Osteoblast (primary cell): ENCODE results near the gene SEC14L1. TPM values are rescaled to one million over a fixed set of nuclear protein-coding genes. Genes with fewer than 3 reads are reported as not detected.

Experiments
- DNase-seq: peaks from one replicate; pipeline ENCODE4 v3.0.0; 2011; ENCODE audit warnings: low spot score, mixed read lengths; ENCODE audit not compliant: insufficient read length; ENCODE audit errors: missing footprints
- H2AFZ ChIP-seq: 2 replicates; pipeline ENCODE4 v1.6.0; 2011; ENCODE audit warnings: mild to moderate bottlenecking, low read length
- H3K27ac ChIP-seq: 2 replicates; pipeline ENCODE4 v1.5.1; 2011; ENCODE audit warnings: mild to moderate bottlenecking, low read depth, low read length, moderate library complexity
- H3K27me3 ChIP-seq: 2 replicates; pipeline ENCODE4 v1.6.0; 2012; ENCODE audit warnings: mild to moderate bottlenecking, control low read depth, inconsistent platforms, low read length, moderate library complexity; ENCODE audit not compliant: insufficient read depth
- H3K36me3 ChIP-seq: 2 replicates; pipeline ENCODE4 v1.5.1; 2011; ENCODE audit warnings: mild to moderate bottlenecking, low read length, control low read depth, moderate library complexity; ENCODE audit not compliant: insufficient read depth
- H3K4me1 ChIP-seq: 2 replicates; pipeline ENCODE4 v1.5.1; 2011; ENCODE audit warnings: mild to moderate bottlenecking, low read length, control low read depth, moderate library complexity; ENCODE audit not compliant: insufficient read depth
- H3K4me2 ChIP-seq: 2 replicates; pipeline ENCODE4 v1.6.0; 2011; ENCODE audit warnings: mild to moderate bottlenecking, low read length; ENCODE audit not compliant: insufficient read depth
- H3K4me3 ChIP-seq: fragments of 200-600 bp; sonication (generic); 3 replicates; pipeline ENCODE4 v1.5.1; 2012; ENCODE audit warnings: mild to moderate bottlenecking, low read length, inconsistent platforms; ENCODE audit not compliant: insufficient read depth
- H3K79me2 ChIP-seq: 2 replicates; pipeline ENCODE4 v1.6.0; 2012; ENCODE audit warnings: mild to moderate bottlenecking, low read length, control low read depth, inconsistent platforms; ENCODE audit not compliant: insufficient read depth
- H3K9me3 ChIP-seq: 2 replicates; pipeline ENCODE4 v1.5.1; 2011; ENCODE audit warnings: low read depth, low read length, control low read depth
- H4K20me1 ChIP-seq: 2 replicates; pipeline ENCODE4 v1.6.0; 2012; ENCODE audit warnings: mild to moderate bottlenecking, low read length, control low read depth; ENCODE audit not compliant: insufficient read depth
- total RNA-seq: library from RNA; depleted of rRNA; stranded (reverse); fragments of >200 nt; gene quantifications from 2 replicates; pipeline ENCODE4 v1.2.3, GENCODE V29; 2012
- TF ChIP-seq, protein P1 (sequence below): IDR thresholded peaks from 2 replicates; pipeline ENCODE4 v1.5.1; 2011; ENCODE audit warnings: mild to moderate bottlenecking, low read depth, low read length, moderate library complexity; ENCODE audit errors: extremely low read depth

Gene SEC14L1
- total RNA-seq, 1 donor, result 53.6 TPM

DNA sequence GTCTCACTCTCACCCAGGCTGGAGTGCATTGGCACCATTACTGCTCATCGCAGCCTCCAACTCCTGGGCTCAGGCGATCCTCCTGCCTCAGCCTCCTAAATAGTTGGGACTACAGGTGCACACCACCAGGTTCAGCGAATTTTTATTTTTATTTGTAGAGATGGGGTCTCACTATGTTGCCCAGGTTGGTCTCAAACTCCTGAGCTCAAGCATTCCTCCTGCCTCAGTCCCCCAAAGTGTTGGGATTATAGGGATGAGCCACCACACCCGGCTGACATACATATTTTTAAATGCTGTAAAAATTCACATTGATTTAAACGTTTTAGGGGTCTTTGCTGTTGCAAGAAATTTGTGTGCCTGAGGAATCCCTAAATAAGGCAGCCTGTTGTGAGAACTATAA lies 24.8 kb upstream of the SEC14L1 start:
- Histone ChIP-seq H4K20me1 (no peaks in the 10 kb centered on the region), H3K27ac (no peak overlapping the region), H3K27me3 (no peaks in the 10 kb centered on the region), H3K4me2 (no peak overlapping the region), H3K36me3 (no peaks in the 10 kb centered on the region), H3K79me2 (no peaks in the 10 kb centered on the region), H3K4me3 (no peak overlapping the region), H2AFZ (no peak overlapping the region), H3K9me3 (no peaks in the 10 kb centered on the region), H3K4me1 (peaks cover 4% of the 10 kb centered on the region)
- DNase-seq, result no peak
- TF ChIP-seq, protein P1, sequence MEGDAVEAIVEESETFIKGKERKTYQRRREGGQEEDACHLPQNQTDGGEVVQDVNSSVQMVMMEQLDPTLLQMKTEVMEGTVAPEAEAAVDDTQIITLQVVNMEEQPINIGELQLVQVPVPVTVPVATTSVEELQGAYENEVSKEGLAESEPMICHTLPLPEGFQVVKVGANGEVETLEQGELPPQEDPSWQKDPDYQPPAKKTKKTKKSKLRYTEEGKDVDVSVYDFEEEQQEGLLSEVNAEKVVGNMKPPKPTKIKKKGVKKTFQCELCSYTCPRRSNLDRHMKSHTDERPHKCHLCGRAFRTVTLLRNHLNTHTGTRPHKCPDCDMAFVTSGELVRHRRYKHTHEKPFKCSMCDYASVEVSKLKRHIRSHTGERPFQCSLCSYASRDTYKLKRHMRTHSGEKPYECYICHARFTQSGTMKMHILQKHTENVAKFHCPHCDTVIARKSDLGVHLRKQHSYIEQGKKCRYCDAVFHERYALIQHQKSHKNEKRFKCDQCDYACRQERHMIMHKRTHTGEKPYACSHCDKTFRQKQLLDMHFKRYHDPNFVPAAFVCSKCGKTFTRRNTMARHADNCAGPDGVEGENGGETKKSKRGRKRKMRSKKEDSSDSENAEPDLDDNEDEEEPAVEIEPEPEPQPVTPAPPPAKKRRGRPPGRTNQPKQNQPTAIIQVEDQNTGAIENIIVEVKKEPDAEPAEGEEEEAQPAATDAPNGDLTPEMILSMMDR, result no peak

DNA sequence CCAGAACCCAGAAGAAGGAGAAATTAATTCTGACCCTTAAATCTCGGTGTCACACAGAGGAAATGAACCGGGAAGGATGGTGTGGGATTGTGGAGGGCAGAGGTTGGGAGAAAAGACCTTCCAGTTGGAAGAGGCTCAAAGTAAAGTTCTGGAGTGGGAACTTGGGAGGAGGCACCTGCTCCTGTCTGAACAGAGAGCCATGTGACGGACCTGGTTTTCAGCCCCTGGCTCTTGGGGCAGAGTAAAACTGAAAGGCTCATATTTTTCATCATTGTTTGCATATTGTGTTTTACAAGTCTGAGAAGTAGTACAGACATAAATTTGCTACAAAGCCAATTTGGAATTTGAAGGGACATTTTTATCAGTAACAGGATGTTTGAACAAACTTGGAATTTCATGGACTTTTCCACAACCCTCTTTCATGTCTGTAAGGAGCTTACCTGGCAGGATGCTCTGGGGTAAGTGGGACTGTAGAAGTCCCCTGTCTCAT lies 24.4 kb upstream of the SEC14L1 start:
- H4K20me1 ChIP-seq, result no peaks in the 10 kb centered on the region
- H3K4me2 ChIP-seq, result no peak overlapping the region
- no peak overlapping the region for H3K27ac ChIP-seq
- TF ChIP-seq, protein P1, result no peak
- no peak overlapping the region for H3K4me3 ChIP-seq
- H3K79me2 ChIP-seq, result no peaks in the 10 kb centered on the region
- H3K27me3 ChIP-seq, result no peaks in the 10 kb centered on the region
- H3K4me1 ChIP-seq, result peaks cover 8% of the 10 kb centered on the region
- H2AFZ ChIP-seq, result no peak overlapping the region
- H3K36me3 ChIP-seq, result no peaks in the 10 kb centered on the region
- no peak for DNase-seq
- H3K9me3 ChIP-seq, result no peaks in the 10 kb centered on the region

DNA sequence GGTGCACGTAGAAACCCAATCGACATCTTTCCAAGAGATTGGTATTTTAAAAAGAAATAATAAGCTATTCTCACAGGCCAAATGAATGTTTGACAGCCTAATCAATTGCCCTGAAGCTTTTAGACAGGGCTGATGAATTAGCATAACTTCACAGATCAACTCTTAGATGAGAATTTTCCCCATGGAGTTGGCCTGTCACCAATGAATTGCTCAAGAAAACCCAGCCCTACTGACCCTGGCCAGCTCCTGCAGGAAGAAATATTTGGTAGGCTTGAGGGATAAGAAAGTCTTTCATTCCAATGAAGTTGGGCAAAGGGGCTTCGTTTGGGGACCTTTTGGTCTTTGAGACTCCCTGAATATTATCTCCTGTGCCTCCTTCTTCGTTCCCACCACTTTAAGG lies 23.4 kb upstream of the SEC14L1 start:
- Histone ChIP-seq H3K27ac (no peak overlapping the region), H3K27me3 (no peaks in the 10 kb centered on the region), H3K4me3 (no peak overlapping the region), H3K36me3 (no peaks in the 10 kb centered on the region), H3K4me2 (no peak overlapping the region), H3K9me3 (no peaks in the 10 kb centered on the region), H3K79me2 (no peaks in the 10 kb centered on the region), H2AFZ (no peak overlapping the region), H3K4me1 (peaks cover 18% of the 10 kb centered on the region), H4K20me1 (no peaks in the 10 kb centered on the region)
- TF ChIP-seq, protein P1, result no peak
- DNase-seq, result no peak

DNA sequence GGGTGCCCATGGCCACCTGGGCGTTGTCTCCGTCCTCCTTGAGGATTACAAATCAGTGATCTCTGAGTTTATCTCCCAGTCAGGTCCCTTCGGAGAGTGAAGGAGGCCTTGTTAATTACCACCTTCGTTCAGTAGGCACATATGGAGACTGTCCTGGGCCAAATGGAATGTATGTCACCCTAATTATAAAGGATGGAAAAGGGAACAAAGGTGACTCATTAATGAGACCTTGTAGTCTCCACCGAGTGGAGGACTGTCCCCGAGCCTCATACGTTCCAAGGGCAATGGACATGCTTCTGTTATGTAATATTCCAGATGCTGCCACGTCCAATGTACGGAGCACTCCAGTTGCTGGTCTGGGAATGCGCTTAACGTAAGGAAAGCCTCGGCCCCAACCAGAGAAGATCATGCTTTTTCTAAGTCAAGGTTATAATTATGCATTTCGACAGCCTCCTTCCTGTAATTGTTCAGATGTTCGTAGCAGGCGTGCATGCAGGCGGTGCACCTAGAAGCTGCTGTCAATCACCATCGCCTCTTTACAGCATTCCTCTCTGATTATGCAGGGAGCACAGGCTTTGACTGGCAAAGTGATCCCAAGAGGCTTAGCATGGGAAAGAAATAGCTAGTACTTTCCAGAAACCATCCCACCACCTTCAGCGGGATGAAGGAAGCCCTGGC lies 22.4 kb upstream of the SEC14L1 start:
- Histone ChIP-seq H2AFZ (no peak overlapping the region), H3K9me3 (no peaks in the 10 kb centered on the region), H3K4me2 (no peak overlapping the region), H3K27ac (no peak overlapping the region), H3K79me2 (no peaks in the 10 kb centered on the region), H3K36me3 (no peaks in the 10 kb centered on the region), H3K4me3 (no peak overlapping the region), H3K4me1 (peaks cover 22% of the 10 kb centered on the region), H4K20me1 (no peaks in the 10 kb centered on the region), H3K27me3 (no peaks in the 10 kb centered on the region)
- TF ChIP-seq, protein P1, result no peak
- DNase-seq, result no peak
